Activated CD4-positive, alpha-beta T cell treated with anti-CD3 and anti-CD28 coated beads, Interleukin-10, Interleukin-2, amounts not matched to agents 100 ng/mL and 50 ng/mL, durations not matched to agents 16 hours and 8 hours (primary cell): Measurements from ENCODE around the gene TMEM100.
A peak's percentile ranks its signal among the peaks of the same experiment; 100 is the strongest.

Experiments used
- DNase-seq: peaks from one replicate; pipeline ENCODE4 v3.0.0-alpha.2; 2020

The TMEM100 gene

GRCh38 chr17:55742272-55743102 is 19.8 kb upstream of the TMEM100 start:
- no peak for DNase-seq

- DNase-seq, result no peak
Observed at GRCh38 chr17:55741356-55741700, 18.7 kb upstream of the TMEM100 start.

DNA sequence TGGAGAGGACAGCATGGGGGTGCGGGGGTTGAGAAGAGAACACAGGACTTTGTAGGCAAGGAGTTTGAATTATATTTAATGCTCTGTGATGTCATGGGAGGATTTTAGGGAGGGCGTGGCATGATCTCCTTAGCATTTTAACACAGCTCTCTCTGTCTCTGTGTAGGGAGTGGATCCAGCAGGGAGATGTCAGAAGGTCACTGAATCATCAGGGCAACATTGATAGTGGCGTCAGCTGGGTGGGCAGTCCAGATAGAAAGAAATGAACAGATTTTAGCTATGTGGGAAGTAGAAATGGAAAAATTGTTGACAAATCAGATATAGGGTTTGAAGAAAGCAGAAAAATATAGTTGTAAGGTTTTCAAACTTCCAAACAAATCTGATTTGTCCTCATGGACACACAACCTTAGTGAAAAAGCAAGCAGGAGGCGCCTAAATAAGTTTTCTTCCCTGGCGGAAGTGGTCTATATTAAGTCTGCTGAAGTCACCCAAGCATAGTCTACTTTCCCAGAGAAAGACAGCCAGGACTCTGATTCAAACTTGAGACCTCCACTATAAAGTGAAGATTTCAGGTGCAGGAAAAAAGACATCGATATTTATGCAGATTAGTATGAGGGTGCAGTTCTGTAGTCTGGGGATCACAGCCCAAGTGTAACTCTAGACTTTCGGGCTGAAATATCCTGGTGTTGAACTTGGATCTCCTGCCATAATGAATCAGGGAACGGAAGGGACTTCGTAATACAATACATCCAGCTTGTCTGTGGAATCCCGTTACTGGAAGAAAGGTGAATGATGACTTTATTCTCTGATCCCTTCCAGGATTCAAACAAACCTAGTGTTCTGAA is 18.1 kb upstream of the TMEM100 start:
- DNase-seq, result no peak

DNA sequence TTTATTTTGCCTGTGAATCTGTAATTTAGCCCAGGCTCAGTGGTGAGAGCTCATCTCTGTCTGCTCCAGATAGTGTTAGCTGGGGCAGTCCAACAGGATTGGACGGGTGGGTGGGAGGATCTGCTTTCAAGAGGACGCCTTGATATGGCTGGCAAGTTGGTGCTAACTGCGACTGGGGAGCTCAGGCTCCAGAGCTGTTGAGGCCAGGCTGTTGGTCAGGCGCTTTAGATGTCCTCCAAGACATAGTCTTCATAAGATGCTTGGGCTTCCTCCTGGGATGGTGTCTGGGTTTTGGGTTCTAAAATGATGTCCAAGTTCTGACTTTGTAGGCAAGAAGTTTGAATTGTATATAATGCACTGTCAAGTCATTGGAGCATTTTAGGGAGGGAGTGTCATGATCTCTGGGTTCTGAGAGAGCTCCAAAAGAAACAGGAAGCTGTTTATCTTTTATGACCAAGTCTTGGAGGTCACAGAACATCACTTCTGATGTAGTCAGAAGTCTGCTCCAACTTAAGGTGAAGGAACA is 15.4 kb upstream of the TMEM100 start:
- no peak for DNase-seq

DNA sequence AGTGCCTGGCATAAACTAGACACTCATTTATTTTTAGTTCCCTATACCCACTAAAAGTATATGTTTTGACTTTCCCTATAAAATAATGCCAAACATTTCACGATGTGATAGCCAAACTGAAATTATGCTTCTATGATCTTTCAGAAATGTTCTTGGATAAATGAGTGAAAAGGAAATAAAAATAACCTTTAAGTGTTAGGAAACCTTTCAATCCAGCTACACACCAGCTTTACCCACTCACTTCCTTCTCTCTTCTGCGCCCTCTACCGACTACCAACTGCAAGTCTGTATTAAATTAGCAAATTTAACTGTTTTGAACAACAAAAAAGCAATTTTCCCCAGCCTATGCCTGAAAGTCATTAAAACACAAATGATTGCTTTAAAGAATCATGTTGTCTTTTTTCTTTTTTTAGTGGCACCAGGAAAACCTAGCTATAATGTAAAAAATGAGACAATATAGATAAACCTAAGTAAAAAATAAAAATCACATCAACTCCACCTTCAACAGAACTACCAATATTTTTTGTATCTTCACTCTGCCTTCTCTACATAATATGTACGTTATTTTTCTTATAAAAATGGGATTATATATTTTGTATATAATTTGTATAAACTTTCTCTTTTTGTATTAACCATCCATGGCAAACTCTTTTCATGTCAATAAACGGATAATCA is 13.2 kb upstream of the TMEM100 start:
- peak; percentile 72 for DNase-seq

DNA sequence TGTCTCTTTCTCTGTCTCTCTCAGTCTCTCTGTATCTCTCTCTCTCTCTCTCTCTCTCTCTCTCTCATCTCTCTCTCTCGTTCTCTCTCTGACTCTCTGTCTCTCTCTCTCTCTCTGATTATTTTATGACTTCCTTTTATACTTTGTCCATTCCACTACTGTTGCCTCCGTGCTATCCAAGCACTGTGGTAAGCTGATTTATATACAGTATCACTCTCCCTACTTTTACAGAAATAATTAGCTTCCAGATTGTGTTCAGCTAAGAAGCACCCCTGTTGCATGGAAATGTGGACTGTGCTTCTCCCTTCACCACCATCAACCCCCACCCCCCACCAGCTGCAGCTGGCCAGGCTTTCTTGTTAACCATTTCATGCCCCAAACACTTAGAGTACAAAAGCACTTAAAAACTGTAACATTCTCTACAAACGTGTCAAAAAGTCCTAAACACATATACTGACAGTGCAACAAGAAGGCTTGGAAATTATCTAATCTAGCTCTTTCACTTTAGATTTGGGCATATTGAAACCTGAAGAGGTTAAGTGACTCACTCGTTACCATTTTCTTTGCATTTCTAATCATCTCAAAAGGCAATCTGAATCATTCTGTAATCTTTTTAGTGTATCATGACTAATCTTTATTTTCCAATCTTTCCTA is 11.6 kb upstream of the TMEM100 start:
- peak; percentile 79 for DNase-seq

GRCh38 chr17:55731586-55732250 is 9.1 kb upstream of the TMEM100 start:
- no peak for DNase-seq

DNA sequence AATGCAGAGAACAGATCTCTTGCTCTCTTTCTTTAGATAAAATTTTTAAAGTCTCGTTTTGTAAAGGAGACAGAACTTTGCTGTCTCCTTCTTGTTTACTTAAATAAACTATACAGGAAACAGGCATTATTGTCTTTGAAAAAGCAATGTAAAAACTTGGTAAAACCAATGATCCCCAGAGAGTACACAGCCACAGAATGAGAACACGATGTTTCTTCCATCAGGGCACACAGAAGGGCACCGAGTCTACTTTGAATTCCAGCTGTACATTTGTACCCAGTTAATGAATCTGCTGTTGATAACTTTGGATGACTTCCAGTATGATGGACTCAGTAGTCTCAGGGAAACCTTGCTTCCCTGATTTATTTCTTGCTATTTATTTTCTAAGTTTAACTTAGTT is 8.1 kb upstream of the TMEM100 start:
- no peak for DNase-seq

DNA sequence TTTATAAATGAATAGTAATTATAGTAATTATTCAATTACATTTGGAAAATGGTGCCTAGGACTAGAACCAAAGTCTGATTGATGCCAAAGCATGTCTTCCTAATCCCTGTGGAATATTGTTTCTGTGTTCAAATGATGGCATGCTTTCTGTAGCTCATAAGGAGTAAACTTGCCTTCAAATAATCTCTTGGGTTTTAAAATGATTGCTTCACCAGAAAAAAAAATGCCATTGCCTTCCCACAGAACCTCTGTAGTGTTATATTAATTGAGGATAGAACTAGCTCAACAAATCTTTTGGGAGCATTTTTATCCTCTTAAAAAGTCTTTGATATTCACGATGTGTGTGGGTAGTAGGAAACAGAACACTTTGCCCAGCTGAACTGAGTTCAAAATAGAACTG is 7.7 kb upstream of the TMEM100 start:
- DNase-seq, result no peak

DNA sequence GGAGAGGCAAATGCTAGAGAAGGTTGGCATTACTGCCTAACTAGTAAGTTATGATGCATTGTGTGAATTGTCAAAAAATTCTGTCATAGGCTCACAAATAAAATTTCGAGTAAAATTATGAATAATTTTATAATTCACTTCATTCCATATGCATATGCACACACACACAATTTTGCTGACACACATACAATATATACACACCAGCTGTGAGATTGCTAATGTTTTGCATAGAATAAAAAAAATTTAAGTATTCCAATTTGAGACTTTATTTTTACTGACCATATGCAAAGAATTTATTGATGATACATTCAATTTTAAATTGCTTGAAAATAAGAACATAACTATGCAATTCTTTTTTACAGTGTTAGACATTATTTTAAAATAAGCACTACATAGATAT is 6.8 kb upstream of the TMEM100 start:
- no peak for DNase-seq

GRCh38 chr17:55728833-55729232 is 6.2 kb upstream of the TMEM100 start:
- no peak for DNase-seq

- no peak for DNase-seq
Observed at GRCh38 chr17:55728361-55728760, 5.7 kb upstream of the TMEM100 start.

DNA sequence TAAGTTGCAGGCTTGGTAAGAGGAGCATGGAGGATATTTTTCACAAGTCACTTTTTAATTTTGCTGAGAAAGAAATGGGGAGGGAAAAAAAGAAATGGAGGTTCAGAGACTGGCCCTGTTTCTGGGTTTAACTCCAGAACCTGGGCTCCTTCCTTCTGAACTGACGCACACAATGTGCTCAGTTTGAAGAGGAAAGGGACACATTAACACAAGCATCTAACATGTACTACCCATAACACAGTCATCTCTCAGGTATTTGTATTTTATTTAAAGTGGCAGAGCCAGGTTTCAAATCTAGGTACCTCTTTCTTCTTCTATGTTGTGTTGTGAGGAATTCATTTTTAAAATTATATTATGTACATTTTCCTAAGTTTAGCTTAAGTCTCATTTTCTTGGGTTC is 5.3 kb upstream of the TMEM100 start:
- DNase-seq, result no peak

- DNase-seq, result no peak
Observed at GRCh38 chr17:55727275-55727674, 4.6 kb upstream of the TMEM100 start.

DNA sequence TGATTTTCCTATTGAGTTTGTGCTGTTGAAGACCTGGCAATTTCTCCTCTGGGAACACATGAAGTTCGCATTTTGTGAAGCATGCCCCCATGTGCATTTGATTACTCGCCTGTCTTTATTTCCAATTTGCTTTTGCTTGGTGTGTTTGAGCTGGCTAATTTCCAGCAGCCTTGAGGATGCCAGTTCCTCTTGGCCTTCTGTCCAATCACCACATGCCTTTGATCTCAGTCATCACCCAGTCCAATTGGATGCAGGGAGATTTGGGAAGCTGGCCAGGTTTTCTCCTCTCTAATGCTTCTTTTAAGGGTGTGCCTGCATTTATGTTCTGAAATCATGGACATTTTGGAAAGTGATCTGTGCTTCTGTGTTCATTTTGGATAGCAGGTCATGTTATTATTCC is 3.8 kb upstream of the TMEM100 start:
- DNase-seq, result no peak

DNA sequence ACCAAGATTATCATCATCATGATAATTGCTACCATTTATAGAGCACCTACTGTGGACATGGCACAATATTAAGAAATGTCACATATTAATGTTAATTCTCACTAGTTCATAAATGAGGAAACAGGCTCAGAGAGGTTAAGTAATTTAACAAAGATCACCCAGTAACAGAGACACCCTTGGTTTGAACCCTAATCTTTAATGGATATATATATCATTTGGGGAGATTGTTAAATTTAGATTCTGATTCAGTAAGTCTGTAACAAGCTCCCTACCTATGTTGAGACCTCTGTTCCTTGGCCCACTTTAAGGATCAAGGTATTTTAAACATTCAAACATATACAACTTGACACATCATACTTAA is 804 bp upstream of the TMEM100 start:
- no peak for DNase-seq

DNA sequence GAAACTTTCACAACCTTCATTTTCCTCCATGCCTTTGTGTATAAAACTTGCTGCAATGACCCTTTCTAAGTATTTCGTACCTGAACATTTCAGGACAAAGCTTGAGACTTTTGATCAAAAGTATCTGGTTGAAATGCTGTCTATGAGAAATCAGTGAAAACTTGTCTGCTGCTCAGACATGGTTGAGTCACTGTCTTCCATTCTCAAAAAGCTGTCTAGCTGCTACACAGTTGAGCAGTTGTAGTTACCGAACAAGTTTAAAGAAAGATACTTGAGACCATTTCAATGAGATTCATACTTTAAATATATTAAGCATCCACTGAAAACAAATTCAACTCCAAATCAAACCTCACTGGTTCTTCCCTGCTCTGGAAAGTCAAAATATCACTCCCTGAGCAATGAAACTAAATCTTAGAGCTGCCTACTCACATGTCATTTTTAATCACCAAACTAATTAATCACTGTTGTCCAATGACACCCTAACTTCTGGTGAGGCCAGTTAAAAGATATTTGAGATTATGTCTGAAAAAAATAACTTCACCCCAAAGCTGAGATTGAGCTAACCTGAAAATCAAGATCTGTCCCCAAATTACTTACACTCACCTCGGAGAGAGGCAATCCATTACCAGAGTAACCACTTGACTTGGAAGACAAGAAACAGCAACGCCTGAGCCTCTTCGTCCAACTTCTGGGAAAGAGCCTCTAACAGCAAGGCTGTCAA is 488 bp downstream of the TMEM100 start:
- DNase-seq, result no peak

DNA sequence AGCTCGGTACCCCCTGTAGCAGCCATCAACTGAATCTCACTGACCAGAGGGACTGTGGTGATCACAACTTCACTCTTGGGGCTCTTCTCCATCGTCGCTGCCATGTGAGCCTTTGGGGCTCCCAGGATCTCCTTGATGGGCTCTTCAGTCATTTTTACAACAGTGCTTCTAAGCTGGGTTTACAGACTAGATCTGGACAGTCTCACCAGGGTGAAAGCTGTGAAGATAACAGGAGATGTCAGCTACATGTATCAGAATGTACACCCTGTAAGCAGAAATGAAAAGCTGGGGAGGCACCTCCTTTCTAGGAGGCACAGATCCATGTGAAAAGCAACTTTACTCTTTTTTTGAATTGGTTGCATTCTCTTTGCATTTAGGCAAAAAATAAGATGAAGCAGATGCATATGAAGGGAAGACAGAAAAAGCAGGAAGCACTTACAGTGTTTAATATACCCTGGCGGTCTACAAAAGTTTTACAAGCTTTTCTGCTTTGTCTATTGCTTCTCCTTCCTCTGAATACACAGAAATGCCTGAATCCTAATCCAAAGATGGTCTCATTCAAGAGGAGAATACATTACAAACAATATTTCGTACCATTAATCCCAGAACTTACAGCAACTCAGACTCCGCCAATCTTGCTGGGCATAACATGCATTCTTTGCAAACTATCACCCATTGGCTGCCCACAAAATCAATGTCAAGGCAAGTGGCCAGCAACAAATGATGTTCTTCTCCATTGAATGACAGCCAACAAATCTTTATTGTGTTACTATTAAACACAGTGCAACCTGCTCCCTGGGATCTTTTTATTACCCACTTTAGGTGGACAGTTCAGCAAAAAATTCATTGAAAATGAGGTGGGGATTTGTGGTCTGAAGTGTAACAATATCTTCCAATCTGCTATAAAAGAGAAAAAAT is 1.5 kb downstream of the TMEM100 start:
- no peak for DNase-seq

DNA sequence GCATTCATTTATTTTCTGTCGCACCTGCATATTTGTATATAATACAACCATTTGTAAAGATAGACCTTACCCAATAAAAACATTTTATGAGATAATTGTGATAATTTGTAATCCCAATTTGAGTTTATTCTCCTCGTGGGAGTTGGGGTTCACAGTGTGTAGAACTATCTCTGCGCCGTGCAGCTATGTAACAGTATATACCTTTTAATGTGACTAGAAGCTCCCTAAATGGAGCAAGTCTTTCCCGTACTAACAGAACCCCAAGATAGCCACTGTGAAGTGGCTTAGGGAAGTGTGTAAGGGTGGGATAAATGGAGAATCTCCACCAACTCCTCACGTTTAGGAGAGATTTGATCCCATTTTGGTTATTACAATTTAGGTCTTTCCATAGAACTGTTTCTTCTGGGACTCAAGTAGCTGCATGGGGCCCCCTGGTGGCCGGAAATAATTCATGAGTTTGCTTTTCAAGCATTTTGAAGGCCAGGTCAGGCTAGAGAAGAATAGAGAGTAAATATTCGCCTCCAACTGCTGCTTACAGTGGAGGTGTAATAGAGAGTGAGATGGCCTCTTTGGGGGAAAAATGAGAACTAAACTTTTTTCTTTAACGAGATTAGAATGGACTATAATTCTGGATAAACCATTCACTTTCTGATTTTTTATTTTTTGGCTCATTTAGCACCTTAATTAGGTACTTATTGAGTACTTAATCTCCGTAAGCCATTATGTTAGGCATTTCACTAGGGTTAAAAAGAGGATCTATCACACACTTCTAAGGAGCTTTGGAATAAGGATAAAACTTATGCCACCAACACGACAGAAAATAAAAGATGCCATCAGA is 4.5 kb downstream of the TMEM100 start:
- peak; percentile 69 for DNase-seq

DNA sequence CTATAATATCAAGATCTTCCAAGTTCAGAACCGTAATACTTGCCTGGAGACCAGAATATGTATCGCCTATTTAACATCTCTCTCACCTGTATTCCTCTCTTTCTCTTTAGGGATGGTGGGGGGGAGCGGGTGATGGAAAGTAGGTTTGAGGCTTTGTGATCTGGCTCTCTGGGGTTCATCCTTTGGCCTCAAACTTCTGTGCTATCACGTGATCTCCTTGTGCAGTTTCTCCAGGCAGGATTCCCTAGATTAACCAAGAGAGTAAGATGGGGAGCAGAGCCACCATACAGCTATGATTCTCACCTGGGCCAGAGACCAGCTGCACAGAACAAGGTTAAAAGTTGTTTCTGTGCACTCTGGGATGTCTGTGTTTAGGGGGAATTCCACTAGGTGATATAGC is 5.2 kb downstream of the TMEM100 start:
- DNase-seq, result no peak
